ENCODE data around the gene LRRC3B.

Gene LRRC3B

DNA sequence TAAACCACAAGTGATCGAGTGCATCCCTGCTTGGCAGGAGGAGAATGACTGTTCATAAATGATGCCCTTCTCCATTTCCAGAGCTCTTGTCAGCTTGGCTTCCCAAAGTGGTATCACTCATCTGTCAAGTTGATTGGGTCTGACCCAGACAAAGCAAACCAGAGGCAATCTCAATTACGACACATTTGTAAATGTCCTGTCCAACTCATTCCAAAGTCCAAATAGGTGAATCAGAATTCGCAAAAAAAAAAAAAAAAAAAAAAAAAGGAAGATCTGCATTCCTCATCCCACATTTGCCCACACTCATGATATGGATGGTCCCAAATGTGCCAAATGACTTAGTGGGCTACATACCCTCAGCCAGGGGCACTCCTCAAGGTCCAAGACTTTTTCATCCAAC lies 91.9 kb downstream of the LRRC3B start:
- DNase-seq: no peak

DNA sequence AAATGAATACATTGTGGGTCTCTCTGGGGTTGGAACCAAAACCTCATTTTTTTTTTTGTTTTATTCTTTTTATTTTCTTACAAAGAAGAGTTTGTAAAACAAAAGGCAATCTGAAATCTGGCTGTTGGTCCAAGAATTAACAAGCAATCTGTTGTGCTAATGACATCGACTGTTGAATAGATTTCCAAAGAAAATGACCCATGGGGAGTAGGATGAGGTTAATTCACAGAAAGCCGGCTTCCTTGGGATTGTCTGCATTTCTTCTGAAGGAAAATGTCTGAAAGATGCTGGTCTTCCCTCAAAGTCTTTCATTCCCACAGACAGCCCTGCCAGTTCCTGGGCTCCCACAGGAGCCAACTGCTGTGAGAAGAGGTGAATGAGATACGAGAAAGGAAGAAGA lies 92.9 kb downstream of the LRRC3B start:
- DNase-seq: no peak

DNA sequence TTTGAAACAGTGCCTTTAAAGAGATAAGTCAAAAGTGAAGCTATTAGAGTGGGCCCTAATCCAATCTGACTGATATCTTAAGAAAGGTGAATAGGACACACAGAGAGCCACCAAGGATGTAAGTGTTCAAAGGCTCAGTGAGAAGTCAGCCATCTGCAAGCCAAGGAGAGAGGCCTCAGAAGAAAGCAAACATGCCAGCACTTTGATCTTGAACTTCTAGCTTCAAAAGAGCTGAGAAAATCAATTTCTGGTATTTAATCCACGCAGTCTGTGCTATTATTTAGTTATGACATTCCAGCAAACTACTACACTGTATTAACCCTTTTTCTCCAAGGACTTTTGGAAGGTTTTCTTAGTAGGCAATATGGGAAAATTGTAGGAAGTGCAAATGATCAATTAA lies 95.7 kb downstream of the LRRC3B start:
- no peak for DNase-seq

DNA sequence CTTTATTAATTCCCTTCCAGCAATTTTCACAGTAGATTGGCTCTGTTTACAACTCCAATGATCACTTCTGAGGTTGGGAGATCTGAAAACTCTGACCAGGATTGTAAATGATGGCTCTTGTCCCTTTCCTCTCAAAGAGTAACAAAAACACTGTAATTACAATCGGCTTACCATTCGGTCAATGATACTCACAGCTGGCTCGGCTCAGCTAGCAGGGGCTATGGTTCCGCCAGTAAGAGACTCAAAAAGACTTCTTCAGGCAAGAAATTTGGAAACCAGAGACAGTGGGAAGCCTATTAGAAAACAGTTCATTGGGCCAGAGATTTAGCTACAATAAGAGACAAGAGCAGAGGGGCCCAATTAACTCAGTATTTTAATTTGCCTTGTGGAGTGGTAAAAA lies 96.6 kb downstream of the LRRC3B start:
- no peak for DNase-seq

DNA sequence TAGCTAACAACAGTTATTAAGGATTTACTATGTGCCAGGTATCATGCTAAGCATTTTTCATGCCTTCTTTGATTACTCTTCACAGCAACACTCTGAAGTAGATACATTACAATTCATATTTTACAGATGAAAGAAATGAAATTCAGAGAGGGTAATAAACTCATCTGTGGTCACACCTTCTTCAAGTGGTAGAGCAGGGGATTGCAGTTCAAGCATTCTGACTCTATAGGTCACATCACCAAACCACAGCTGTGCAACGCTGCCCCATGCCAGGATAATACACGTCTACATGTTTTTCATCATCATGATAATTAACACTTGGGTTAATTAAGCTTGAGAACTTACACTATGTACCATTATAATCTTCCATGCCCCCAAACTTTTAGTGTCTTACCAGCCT lies 98.5 kb downstream of the LRRC3B start:
- no peak for DNase-seq

DNA sequence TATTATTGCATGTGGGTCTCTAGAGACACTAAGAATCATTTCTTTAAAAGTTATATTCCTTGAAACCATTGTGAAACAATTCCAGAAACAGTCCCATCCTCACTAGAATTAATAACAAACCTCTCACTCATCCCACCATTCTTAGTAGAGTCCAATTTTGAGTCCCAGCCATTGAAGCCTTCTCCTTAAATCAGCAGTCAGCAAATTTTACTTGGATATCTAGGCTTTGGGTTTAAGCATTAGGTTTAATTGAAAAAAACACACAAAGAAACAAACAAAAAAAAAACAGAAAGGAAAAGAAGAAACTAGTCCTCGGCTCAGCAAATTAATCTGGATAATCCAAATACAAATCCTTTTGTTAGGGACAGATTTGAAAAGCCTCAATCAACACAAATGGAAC lies 109.3 kb downstream of the LRRC3B start:
- no peak for DNase-seq

DNA sequence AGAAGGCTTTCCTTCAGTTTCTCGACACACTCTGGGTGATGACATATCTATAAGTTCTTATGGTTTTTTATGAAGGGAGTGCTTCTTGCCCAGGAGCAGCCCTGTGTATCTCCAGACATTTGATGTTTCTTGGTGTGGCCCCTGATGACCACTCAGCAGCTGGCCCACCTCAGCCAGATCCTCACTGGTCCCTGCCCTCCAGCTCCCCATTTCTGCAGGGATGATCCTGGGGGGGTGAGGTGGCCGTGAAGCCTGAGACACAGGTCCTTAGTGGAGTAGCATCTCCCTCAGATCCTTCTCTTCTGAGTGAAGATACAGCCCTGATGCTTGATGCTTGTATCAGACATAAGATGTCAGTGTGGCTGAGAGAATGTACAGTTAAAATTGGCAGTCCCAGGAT lies 127.7 kb downstream of the LRRC3B start:
- DNase-seq: no peak

DNA sequence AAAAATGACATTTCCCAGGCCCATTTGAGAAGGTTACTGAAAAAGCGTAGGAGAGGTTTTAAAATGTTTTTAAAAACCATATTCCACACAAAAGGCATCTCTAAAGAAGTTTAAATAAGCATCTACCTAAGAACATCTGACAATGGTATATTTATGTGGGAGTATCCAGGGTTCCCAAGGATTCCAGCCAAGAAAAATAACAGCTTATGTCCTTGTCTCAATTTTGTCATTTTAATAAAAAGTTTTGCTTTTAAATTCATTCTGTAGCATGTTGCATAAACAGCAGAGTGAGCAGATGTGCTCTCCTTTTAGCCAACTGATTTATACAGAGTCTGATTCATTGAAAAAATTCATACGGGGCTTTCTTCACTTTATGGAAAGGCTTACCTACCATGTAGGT lies 129.9 kb downstream of the LRRC3B start:
- DNase-seq: no peak

DNA sequence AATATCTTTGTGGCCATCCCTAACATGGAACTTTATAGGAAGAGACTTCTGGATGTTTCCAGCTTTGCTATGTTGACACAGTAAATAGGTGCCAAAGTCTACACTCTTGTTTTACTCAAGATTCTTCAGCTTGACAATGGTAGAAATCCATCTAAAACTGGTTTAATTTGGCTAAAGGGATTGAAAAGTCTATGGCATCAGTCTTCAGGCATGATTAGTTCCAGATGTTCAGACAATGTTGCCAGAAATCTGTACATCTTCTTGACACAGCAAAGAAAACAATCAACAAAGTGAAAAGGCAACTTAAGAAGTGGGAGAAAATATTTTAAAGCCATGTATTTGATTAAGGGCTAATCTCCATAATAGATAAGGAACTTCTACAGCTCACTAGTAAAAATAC lies 130.5 kb downstream of the LRRC3B start:
- no peak for DNase-seq

DNA sequence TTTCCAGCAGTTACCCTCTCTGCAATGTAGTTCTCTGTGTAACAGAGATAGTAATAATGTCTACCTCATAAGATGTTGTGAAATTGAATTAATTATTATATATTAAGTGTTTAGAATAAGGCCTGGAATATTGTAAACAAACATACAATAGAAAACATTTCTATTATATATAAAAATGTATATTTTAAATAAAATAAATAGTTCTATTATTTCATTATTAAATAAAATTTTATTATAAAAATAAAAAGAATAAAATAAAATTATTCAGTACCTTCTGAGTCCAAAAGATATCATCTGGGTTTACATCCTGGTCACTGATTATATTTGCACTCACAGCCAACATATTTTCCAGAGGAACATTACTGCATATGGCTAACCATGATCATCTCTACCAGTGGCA lies 135.4 kb downstream of the LRRC3B start:
- DNase-seq: no peak

Measured in NCI-H748 treated with DMSO at 0.1 percent for 48 hours (cell line).